Measurements from ENCODE around the gene CACNA2D2.

The CACNA2D2 gene

GRCh38 chr3:50442945-50443579, 60.4 kb downstream of the CACNA2D2 start:
- peaks cover 9% of the 10 kb centered on the region for H3K27me3 ChIP-seq (ENCODE audit: insufficient read depth, poor library complexity, severe bottlenecking)
- DNase-seq (ENCODE audit: low read depth in 1 of 2, low spot score in 1 of 2), result peak in 1 of 2 experiments; percentile 18
- no peak for TF ChIP-seq REST (IDR thresholded peaks at IDR 0.05; ENCODE audit: insufficient replicate concordance, low read depth)
- peak; percentile 70 for TF ChIP-seq POLR2AphosphoS5 (IDR thresholded peaks at IDR 0.05; ENCODE audit: low read depth)
- no peak overlapping the region for H3K4me3 ChIP-seq (replicated peaks; ENCODE audit: insufficient read depth, low read length)
- H3K27ac ChIP-seq (replicated peaks), result no peak overlapping the region

- Histone ChIP-seq H3K27ac (replicated peaks) (no peak overlapping the region), H3K27me3 (ENCODE audit: insufficient read depth, poor library complexity, severe bottlenecking) (peaks cover 9% of the 10 kb centered on the region), H3K4me3 (replicated peaks; ENCODE audit: insufficient read depth, low read length) (no peak overlapping the region)
- no peak for DNase-seq (ENCODE audit: low read depth in 1 of 2, low spot score in 1 of 2)
- TF ChIP-seq CTCF (IDR thresholded peaks at IDR 0.05; ENCODE audit: insufficient read depth, low read length) (no peak), POLR2AphosphoS5 (IDR thresholded peaks at IDR 0.05; ENCODE audit: low read depth) (no peak), SPI1 (IDR thresholded peaks at IDR 0.05; ENCODE audit: borderline replicate concordance, low read depth) (no peak), REST (IDR thresholded peaks at IDR 0.05; ENCODE audit: insufficient replicate concordance, low read depth) (no peak), GABPA (IDR thresholded peaks at IDR 0.05; ENCODE audit: low read depth) (no peak)
These were observed 61.8 kb downstream of the CACNA2D2 start for GRCh38 chr3:50441424-50442217.

GRCh38 chr3:50436114-50436674, 67.2 kb downstream of the CACNA2D2 start:
- H3K4me3 ChIP-seq (replicated peaks; ENCODE audit: insufficient read depth, low read length), result no peak overlapping the region
- no peak overlapping the region for H3K27ac ChIP-seq (replicated peaks)
- TF ChIP-seq POLR2AphosphoS5 (IDR thresholded peaks at IDR 0.05; ENCODE audit: low read depth), result no peak
- TF ChIP-seq GABPA (IDR thresholded peaks at IDR 0.05; ENCODE audit: low read depth), result no peak
- peak; percentile 86 for TF ChIP-seq CTCF (IDR thresholded peaks at IDR 0.05; ENCODE audit: insufficient read depth, low read length)
- no peak for TF ChIP-seq REST (IDR thresholded peaks at IDR 0.05; ENCODE audit: insufficient replicate concordance, low read depth)
- no peak for TF ChIP-seq SPI1 (IDR thresholded peaks at IDR 0.05; ENCODE audit: borderline replicate concordance, low read depth)
- peak; percentile 18 to 61 for DNase-seq (ENCODE audit: low read depth in 1 of 2, low spot score in 1 of 2)
- H3K27me3 ChIP-seq (ENCODE audit: insufficient read depth, poor library complexity, severe bottlenecking), result no peaks in the 10 kb centered on the region
